ENCODE results near the gene SPEM3.

The SPEM3 gene

GRCh38 chr17:7407082-7407481 lies 21.6 kb upstream of the SPEM3 start:
- no peak overlapping the region for H3K4me3 ChIP-seq (ENCODE audit: control insufficient read depth, low read depth, low read length)
- no peak for DNase-seq (ENCODE audit: low read depth)
- TF ChIP-seq CTCF (IDR thresholded peaks at IDR 0.05; ENCODE audit: control insufficient read depth, insufficient read depth, low read depth, low read length, missing control alignments) = no peak

- no peak for TF ChIP-seq CTCF (IDR thresholded peaks at IDR 0.05; ENCODE audit: control insufficient read depth, insufficient read depth, low read depth, low read length, missing control alignments)
- DNase-seq (ENCODE audit: low read depth) = no peak
- H3K4me3 ChIP-seq (ENCODE audit: control insufficient read depth, low read depth, low read length) = no peak within 1 kb of the TSS; the same call in 1 of the 2 replicates
Observed at GRCh38 chr17:7407485-7408251, 21.0 kb upstream of the SPEM3 start, which contains the start of gene NLGN2. TSS of gene NLGN2 (plus strand) at chr17:7407845. CDS start at chr17:7408256, 411 bp downstream.

- no peak for DNase-seq (ENCODE audit: low read depth)
- no peak for TF ChIP-seq CTCF (IDR thresholded peaks at IDR 0.05; ENCODE audit: control insufficient read depth, insufficient read depth, low read depth, low read length, missing control alignments)
- H3K4me3 ChIP-seq (ENCODE audit: control insufficient read depth, low read depth, low read length) = no peak overlapping the region
Observed at GRCh38 chr17:7408252-7408727, 20.4 kb upstream of the SPEM3 start.

- H3K4me3 ChIP-seq (ENCODE audit: control insufficient read depth, low read depth, low read length) = no peak overlapping the region
- DNase-seq (ENCODE audit: low read depth) = no peak
- TF ChIP-seq CTCF (IDR thresholded peaks at IDR 0.05; ENCODE audit: control insufficient read depth, insufficient read depth, low read depth, low read length, missing control alignments) = no peak
Observed at GRCh38 chr17:7408863-7409262, 19.8 kb upstream of the SPEM3 start.

- TF ChIP-seq CTCF (IDR thresholded peaks at IDR 0.05; ENCODE audit: control insufficient read depth, insufficient read depth, low read depth, low read length, missing control alignments) = no peak
- no peak for DNase-seq (ENCODE audit: low read depth)
- H3K4me3 ChIP-seq (ENCODE audit: control insufficient read depth, low read depth, low read length) = no peak overlapping the region
Observed at GRCh38 chr17:7409716-7410115, 18.9 kb upstream of the SPEM3 start.

- TF ChIP-seq CTCF (IDR thresholded peaks at IDR 0.05; ENCODE audit: control insufficient read depth, insufficient read depth, low read depth, low read length, missing control alignments) = no peak
- H3K4me3 ChIP-seq (ENCODE audit: control insufficient read depth, low read depth, low read length) = no peak overlapping the region
- DNase-seq (ENCODE audit: low read depth) = no peak
Observed at GRCh38 chr17:7410634-7411426, 17.8 kb upstream of the SPEM3 start.

Measured in AG09309 (cell line).